Hepatocyte (in vitro differentiated cells): ENCODE results near the gene DSCAML1. TPM values are rescaled to one million over a fixed set of nuclear protein-coding genes. Genes with fewer than 3 reads are reported as not detected.

ENCODE experiments used
- DNase-seq: peaks from one replicate; pipeline ENCODE4 v3.0.0-alpha.2; 2016; ENCODE audit warnings: low spot score
- H2AFZ ChIP-seq: fragments of 200-600 bp; sonication (generic); 2 replicates; pipeline ENCODE4 v1.6.0; 2016; ENCODE audit warnings: antibody characterized with exemption, mild to moderate bottlenecking
- H3K27ac ChIP-seq: fragments of 200-600 bp; sonication (generic); 2 replicates; pipeline ENCODE4 v1.5.1; 2016; ENCODE audit warnings: mild to moderate bottlenecking
- H3K27me3 ChIP-seq: fragments of 200-600 bp; sonication (generic); 2 replicates; pipeline ENCODE4 v1.6.1; 2016
- H3K36me3 ChIP-seq: fragments of 200-600 bp; sonication (generic); replicated peaks from 2 replicates; pipeline ENCODE4 v1.5.1; 2016; ENCODE audit warnings: low read depth; ENCODE audit not compliant: insufficient read depth
- H3K4me1 ChIP-seq: fragments of 200-600 bp; sonication (generic); 2 replicates; pipeline ENCODE4 v1.5.1; 2016; ENCODE audit warnings: mild to moderate bottlenecking, moderate library complexity; ENCODE audit not compliant: insufficient read depth
- H3K4me2 ChIP-seq: fragments of 200-600 bp; sonication (generic); 2 replicates; pipeline ENCODE4 v1.6.0; 2016
- H3K4me3 ChIP-seq: fragments of 200-600 bp; sonication (generic); 2 replicates; pipeline ENCODE4 v1.5.1; 2016; ENCODE audit warnings: mild to moderate bottlenecking
- H3K79me2 ChIP-seq: fragments of 200-600 bp; sonication (generic); 2 replicates; pipeline ENCODE4 v1.6.0; 2017; ENCODE audit warnings: mild to moderate bottlenecking
- H3K9me2 ChIP-seq: fragments of 200-600 bp; sonication (generic); replicated peaks from 2 replicates; pipeline ENCODE4 v1.6.0; 2017; ENCODE audit warnings: mild to moderate bottlenecking; ENCODE audit not compliant: insufficient read depth
- H3K9me3 ChIP-seq: fragments of 200-600 bp; sonication (generic); 2 replicates; pipeline ENCODE4 v1.5.1; 2016; ENCODE audit warnings: low read depth, mild to moderate bottlenecking
- H4K20me1 ChIP-seq: fragments of 200-600 bp; sonication (generic); 2 replicates; pipeline ENCODE4 v1.6.0; 2016; ENCODE audit warnings: mild to moderate bottlenecking; ENCODE audit not compliant: insufficient read depth, poor library complexity, severe bottlenecking
- CTCF ChIP-seq: fragments of 200-600 bp; sonication (generic); IDR thresholded peaks from 2 replicates; pipeline ENCODE4 v1.5.1; 2016; ENCODE audit warnings: antibody characterized with exemption, mild to moderate bottlenecking; ENCODE audit not compliant: poor library complexity
- EZH2 ChIP-seq: fragments of 200-600 bp; sonication (generic); IDR thresholded peaks from 2 replicates; pipeline ENCODE4 v1.6.1; 2016; ENCODE audit warnings: antibody characterized with exemption, mild to moderate bottlenecking, borderline replicate concordance
- EZH2phosphoT487 ChIP-seq: fragments of 200-600 bp; sonication (generic); IDR thresholded peaks from one replicate; pipeline ENCODE4 v1.6.1; 2018; ENCODE audit warnings: antibody characterized with exemption, mild to moderate bottlenecking, low read depth, moderate library complexity; ENCODE audit not compliant: unreplicated experiment, severe bottlenecking
- WGBS: methylation state at CpG from one replicate; pipeline ENCODE4 v1.1.6; 2016; ENCODE audit warnings: low lambda C conversion rate; ENCODE audit errors: missing lambda C conversion rate; 5-methylcytosine and 5-hydroxymethylcytosine counted together
- polyA plus RNA-seq: library from polyadenylated mRNA; unstranded; fragments of >200 nt; fragmentation: Nextera tagmentation; extraction: Ambion mirVana; gene quantifications from 2 replicates; pipeline ENCODE4 v1.2.1, GENCODE V29; 2016
- total RNA-seq: library from RNA; depleted of rRNA; stranded (reverse); fragments of >200 nt; gene quantifications from 2 replicates; pipeline ENCODE4 v1.2.3, GENCODE V29; 2014

Gene DSCAML1
- total and polyA plus RNA-seq, 2 experiments from 2014 or later = 0.46 to 2.6 TPM

GRCh38 chr11:117387992-117388755 is 408.8 kb downstream of the DSCAML1 start:
- TF ChIP-seq EZH2phosphoT487 (no peak), EZH2 (no peak)
- no peaks in the 10 kb centered on the region for H3K36me3 ChIP-seq
- WGBS = 81% methylated on average over 3 of the region's 3 CpGs

GRCh38 chr11:117385906-117386305 is 411.1 kb downstream of the DSCAML1 start:
- DNase-seq = no peak
- Histone ChIP-seq H3K27ac (no peak overlapping the region), H3K4me1 (no peaks in the 10 kb centered on the region), H3K9me3 (no peaks in the 10 kb centered on the region), H2AFZ (no peak overlapping the region), H3K4me2 (no peak overlapping the region), H3K4me3 (no peak overlapping the region), H3K9me2 (no peaks in the 10 kb centered on the region), H3K36me3 (no peaks in the 10 kb centered on the region), H3K79me2 (no peaks in the 10 kb centered on the region), H4K20me1 (no peaks in the 10 kb centered on the region), H3K27me3 (no peaks in the 10 kb centered on the region)
- 96% methylated on average over 9 of the region's 9 CpGs for WGBS
- TF ChIP-seq EZH2phosphoT487 (no peak), CTCF (no peak), EZH2 (no peak)

More at GRCh38 chr11:117387992-117388755, 408.8 kb downstream of the DSCAML1 start:
- H3K9me3 ChIP-seq = no peaks in the 10 kb centered on the region
- H3K27me3 ChIP-seq = no peaks in the 10 kb centered on the region
- no peaks in the 10 kb centered on the region for H3K79me2 ChIP-seq
- H3K4me2 ChIP-seq = no peak overlapping the region
- no peak for DNase-seq
- no peak overlapping the region for H3K4me3 ChIP-seq
- no peak overlapping the region for H3K27ac ChIP-seq
- H2AFZ ChIP-seq = no peak overlapping the region
- H3K9me2 ChIP-seq = no peaks in the 10 kb centered on the region
- H4K20me1 ChIP-seq = no peaks in the 10 kb centered on the region
- no peaks in the 10 kb centered on the region for H3K4me1 ChIP-seq

GRCh38 chr11:117385471-117385870 is 411.5 kb downstream of the DSCAML1 start:
- Histone ChIP-seq H3K79me2 (no peaks in the 10 kb centered on the region), H3K4me2 (no peak overlapping the region), H3K27me3 (no peaks in the 10 kb centered on the region), H3K27ac (no peak overlapping the region), H3K9me2 (no peaks in the 10 kb centered on the region), H2AFZ (no peak overlapping the region), H3K4me1 (no peaks in the 10 kb centered on the region), H3K9me3 (no peaks in the 10 kb centered on the region), H3K4me3 (no peak overlapping the region), H3K36me3 (no peaks in the 10 kb centered on the region), H4K20me1 (no peaks in the 10 kb centered on the region)
- no peak for DNase-seq
- TF ChIP-seq EZH2phosphoT487 (no peak), CTCF (no peak), EZH2 (no peak)
- WGBS = 98% methylated on average over 3 of the region's 3 CpGs

- no peaks in the 10 kb centered on the region for H3K4me1 ChIP-seq
- H3K79me2 ChIP-seq = no peaks in the 10 kb centered on the region
- 90% methylated on average over 1 of the region's 1 CpG for WGBS
- H4K20me1 ChIP-seq = no peaks in the 10 kb centered on the region
- no peak overlapping the region for H2AFZ ChIP-seq
- H3K27ac ChIP-seq = no peak overlapping the region
- H3K36me3 ChIP-seq = no peaks in the 10 kb centered on the region
- TF ChIP-seq EZH2 = no peak
- TF ChIP-seq EZH2phosphoT487 = no peak
- TF ChIP-seq CTCF = no peak
- H3K4me3 ChIP-seq = no peak overlapping the region
- H3K27me3 ChIP-seq = no peaks in the 10 kb centered on the region
- peak; percentile 37 for DNase-seq
- H3K9me2 ChIP-seq = no peaks in the 10 kb centered on the region
- H3K4me2 ChIP-seq = no peak overlapping the region
- H3K9me3 ChIP-seq = no peaks in the 10 kb centered on the region
Observed at GRCh38 chr11:117384045-117384444, 413.0 kb downstream of the DSCAML1 start.
